ENCODE measurements around the gene PHLDA3. TPM values are rescaled to one million over a fixed set of nuclear protein-coding genes. Genes with fewer than 3 reads are reported as not detected.

The PHLDA3 gene
- total RNA-seq: 45.9 and 49.1 TPM in 2 replicates

GRCh38 chr1:201468844-201469644 is at the start of gene PHLDA3:
PHLDA3 (minus strand) TSS chr1:201469188; CDS start chr1:201468786, 402 bp downstream.

DNA sequence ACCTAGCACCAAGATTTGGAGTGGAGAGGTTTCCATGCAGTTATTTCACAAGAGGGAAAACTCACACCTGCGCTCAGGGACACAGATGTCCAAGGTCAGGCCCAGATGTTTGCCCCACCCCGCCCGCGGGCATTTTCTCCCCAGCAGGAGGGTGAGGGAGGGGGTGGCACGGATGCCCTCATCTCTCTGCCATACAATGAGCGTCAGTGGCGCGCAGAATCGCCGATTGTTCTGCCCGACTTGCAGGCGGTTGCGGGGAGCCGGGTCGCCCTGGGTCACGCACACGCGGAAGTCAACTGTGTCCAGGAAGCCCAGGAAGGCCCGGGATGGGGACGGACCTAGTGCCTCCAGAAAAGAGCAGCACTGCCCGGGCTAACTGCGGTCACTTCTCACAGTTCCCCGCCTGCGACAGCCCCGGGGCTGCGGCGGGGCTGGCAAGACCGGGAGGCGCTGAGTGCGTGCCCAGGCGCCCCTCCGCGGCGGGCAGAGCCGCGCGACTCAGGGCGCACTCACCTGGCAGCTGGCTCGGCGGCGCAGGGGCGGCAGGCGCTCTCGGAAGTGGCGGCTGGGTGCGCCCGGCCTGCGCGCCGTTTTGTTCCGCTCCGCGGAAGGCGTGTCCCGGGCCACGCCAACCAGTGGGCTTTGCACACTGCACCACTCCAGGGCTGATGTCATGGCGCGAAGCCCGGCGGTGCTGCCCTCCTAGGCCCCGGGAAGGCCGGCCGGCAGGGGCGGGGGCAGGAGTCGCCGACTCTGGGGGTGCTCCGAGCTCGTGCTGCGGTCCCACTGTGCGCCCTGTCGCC is 37.8 kb upstream of the PHLDA3 start, which contains the start of gene CSRP1:
Gene CSRP1 (minus strand): TSS at position 567 of the 803 bp plus-strand sequence. CDS start 10,820 bp downstream, outside the sequence.

Other genes with a start within 250 kb of the PHLDA3 start
- gene PKP1, start 185.7 kb downstream of the PHLDA3 start, total RNA-seq: under 0.01 TPM in 1 of 2 replicates, not detected in the other
- gene TNNT2, start 91.5 kb downstream of the PHLDA3 start, total RNA-seq: not detected in 2 replicates
- gene LAD1, start 69.9 kb downstream of the PHLDA3 start, total RNA-seq: not detected in 2 replicates
- not detected in 2 replicates for gene TNNI1, start 47.5 kb downstream of the PHLDA3 start, total RNA-seq
- gene CSRP1, start 37.9 kb upstream of the PHLDA3 start, total RNA-seq: 501 and 557 TPM in 2 replicates
- gene NAV1, start 69.9 kb upstream of the PHLDA3 start, total RNA-seq: 25.6 and 27.1 TPM in 2 replicates

All from bronchus fibroblast of lung (primary cell).